ENCODE data around the gene NRGN. TPM values are rescaled to one million over a fixed set of nuclear protein-coding genes. Genes with fewer than 3 reads are reported as not detected.

NRGN gene
- total RNA-seq, 2 donors from 2014 or later: 4.7 to 8.9 TPM

DNA sequence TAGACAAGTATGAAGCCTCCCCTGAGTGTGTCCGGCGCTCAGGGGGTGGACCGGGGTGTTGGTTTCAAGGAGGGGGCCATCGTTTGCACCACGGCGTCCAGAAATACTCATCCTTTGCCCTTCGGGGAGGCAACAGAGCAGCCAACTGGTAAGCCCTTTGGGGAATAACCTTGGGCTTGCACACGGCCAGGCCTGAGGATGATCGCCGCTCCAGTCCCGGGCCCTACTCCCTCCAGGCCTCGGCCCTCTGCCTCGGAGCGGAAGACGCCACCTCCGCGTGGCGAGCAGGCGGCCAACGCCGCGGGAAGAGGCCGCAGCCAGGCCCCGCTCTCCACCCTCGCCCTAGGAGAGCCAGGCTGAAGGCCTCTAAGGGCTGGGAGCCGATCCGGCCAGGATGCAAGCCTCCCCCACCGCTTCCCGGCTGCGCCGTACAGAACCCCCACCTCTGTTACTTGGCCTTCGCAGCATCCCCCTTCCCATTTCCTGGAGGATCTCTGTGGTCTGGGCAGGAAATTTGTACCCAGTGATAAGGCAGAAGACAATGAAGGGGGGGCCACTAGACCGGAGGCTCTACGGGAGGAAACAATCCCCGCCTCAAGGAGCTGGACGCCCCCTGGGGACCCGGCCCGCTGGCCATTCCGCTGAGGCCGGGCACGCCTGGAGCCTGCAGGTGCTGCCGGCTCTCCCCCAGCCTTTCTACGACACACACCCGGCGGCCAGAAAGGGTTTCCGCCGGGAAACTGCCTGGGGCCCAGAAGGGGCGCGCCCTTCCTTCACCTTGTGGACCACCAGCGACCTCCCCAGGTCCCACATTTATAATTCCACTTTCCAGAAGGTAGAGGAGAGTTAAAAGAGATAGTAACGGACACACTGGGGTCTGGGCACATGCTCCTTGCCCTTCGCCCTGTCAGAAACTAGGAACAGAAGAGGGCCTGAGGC is 19.8 kb downstream of the NRGN start:
- H3K4me3 ChIP-seq (ENCODE audit: low read length): peak overlapping the region; percentile 81
- no peak overlapping the region for H3K9ac ChIP-seq (ENCODE audit: extremely low read depth, low read length, poor library complexity, severe bottlenecking)
- H3K27me3 ChIP-seq (ENCODE audit: control insufficient read depth, insufficient read depth, low read length, poor library complexity, severe bottlenecking): peaks cover 77% of the 10 kb centered on the region
- Mint-ChIP-seq H3K27me3 (ENCODE audit: insufficient read depth) (peaks cover 74% of the 10 kb centered on the region), H3K36me3 (ENCODE audit: low read depth) (no peaks in the 10 kb centered on the region), H3K4me1 (peaks cover 18% of the 10 kb centered on the region), H3K9me3 (no peaks in the 10 kb centered on the region), H3K4me3 (peak overlapping the region; percentile 62), H3K27ac (no peak overlapping the region)
- peak; percentile 70 for DNase-seq
- no peaks in the 10 kb centered on the region for H3K9me3 ChIP-seq (ENCODE audit: control insufficient read depth, low read length)
- peaks cover 5% of the 10 kb centered on the region for H3K36me3 ChIP-seq (ENCODE audit: control insufficient read depth, insufficient read depth, low read length)
- H3K27ac ChIP-seq (ENCODE audit: low read depth, low read length): no peak overlapping the region
- 20 to 28% methylated on average over 23 to 52 of the region's 52 CpGs for WGBS, 2 experiments (ENCODE audit: insufficient coverage in 1 of 2, insufficient read length in 1 of 2)
- H3K4me1 ChIP-seq (ENCODE audit: control insufficient read depth, insufficient read depth, low read length): no peaks in the 10 kb centered on the region
- TF ChIP-seq, protein P1, sequence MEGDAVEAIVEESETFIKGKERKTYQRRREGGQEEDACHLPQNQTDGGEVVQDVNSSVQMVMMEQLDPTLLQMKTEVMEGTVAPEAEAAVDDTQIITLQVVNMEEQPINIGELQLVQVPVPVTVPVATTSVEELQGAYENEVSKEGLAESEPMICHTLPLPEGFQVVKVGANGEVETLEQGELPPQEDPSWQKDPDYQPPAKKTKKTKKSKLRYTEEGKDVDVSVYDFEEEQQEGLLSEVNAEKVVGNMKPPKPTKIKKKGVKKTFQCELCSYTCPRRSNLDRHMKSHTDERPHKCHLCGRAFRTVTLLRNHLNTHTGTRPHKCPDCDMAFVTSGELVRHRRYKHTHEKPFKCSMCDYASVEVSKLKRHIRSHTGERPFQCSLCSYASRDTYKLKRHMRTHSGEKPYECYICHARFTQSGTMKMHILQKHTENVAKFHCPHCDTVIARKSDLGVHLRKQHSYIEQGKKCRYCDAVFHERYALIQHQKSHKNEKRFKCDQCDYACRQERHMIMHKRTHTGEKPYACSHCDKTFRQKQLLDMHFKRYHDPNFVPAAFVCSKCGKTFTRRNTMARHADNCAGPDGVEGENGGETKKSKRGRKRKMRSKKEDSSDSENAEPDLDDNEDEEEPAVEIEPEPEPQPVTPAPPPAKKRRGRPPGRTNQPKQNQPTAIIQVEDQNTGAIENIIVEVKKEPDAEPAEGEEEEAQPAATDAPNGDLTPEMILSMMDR (conservative IDR thresholded peaks at IDR 0.05): no peak

GRCh38 chr11:124760205-124760652 is 20.5 kb downstream of the NRGN start:
- H3K4me1 Mint-ChIP-seq: peaks cover 15% of the 10 kb centered on the region
- WGBS, 2 experiments (ENCODE audit: insufficient coverage in 1 of 2, insufficient read length in 1 of 2): 12 to 28% methylated on average over 11 to 25 of the region's 25 CpGs
- peaks cover 2% of the 10 kb centered on the region for H3K36me3 Mint-ChIP-seq (ENCODE audit: low read depth)
- peaks cover 12% of the 10 kb centered on the region for H3K36me3 ChIP-seq (ENCODE audit: control insufficient read depth, insufficient read depth, low read length)
- DNase-seq: no peak
- no peaks in the 10 kb centered on the region for H3K9me3 Mint-ChIP-seq
- no peak overlapping the region for H3K4me3 ChIP-seq (ENCODE audit: low read length)
- peaks cover 69% of the 10 kb centered on the region for H3K27me3 Mint-ChIP-seq (ENCODE audit: insufficient read depth)
- H3K9ac ChIP-seq (ENCODE audit: extremely low read depth, low read length, poor library complexity, severe bottlenecking): no peak overlapping the region
- peak overlapping the region; percentile 62 for H3K4me3 Mint-ChIP-seq
- no peak overlapping the region for H3K27ac ChIP-seq (ENCODE audit: low read depth, low read length)
- H3K27me3 ChIP-seq (ENCODE audit: control insufficient read depth, insufficient read depth, low read length, poor library complexity, severe bottlenecking): peaks cover 77% of the 10 kb centered on the region
- TF ChIP-seq, protein P1 (conservative IDR thresholded peaks at IDR 0.05): no peak
- H3K4me1 ChIP-seq (ENCODE audit: control insufficient read depth, insufficient read depth, low read length): no peaks in the 10 kb centered on the region
- H3K9me3 ChIP-seq (ENCODE audit: control insufficient read depth, low read length): no peaks in the 10 kb centered on the region
- no peak overlapping the region for H3K27ac Mint-ChIP-seq

GRCh38 chr11:124760806-124761205 is 21.1 kb downstream of the NRGN start:
- Mint-ChIP-seq H3K4me1 (peaks cover 15% of the 10 kb centered on the region), H3K27ac (no peak overlapping the region), H3K27me3 (ENCODE audit: insufficient read depth) (peaks cover 67% of the 10 kb centered on the region), H3K4me3 (peak overlapping the region; percentile 62), H3K36me3 (ENCODE audit: low read depth) (peaks cover 5% of the 10 kb centered on the region), H3K9me3 (no peaks in the 10 kb centered on the region)
- Histone ChIP-seq H3K9ac (ENCODE audit: extremely low read depth, low read length, poor library complexity, severe bottlenecking) (no peak overlapping the region), H3K27ac (ENCODE audit: low read depth, low read length) (no peak overlapping the region), H3K9me3 (ENCODE audit: control insufficient read depth, low read length) (no peaks in the 10 kb centered on the region), H3K4me1 (ENCODE audit: control insufficient read depth, insufficient read depth, low read length) (no peaks in the 10 kb centered on the region), H3K36me3 (ENCODE audit: control insufficient read depth, insufficient read depth, low read length) (peaks cover 12% of the 10 kb centered on the region), H3K4me3 (ENCODE audit: low read length) (no peak overlapping the region), H3K27me3 (ENCODE audit: control insufficient read depth, insufficient read depth, low read length, poor library complexity, severe bottlenecking) (peaks cover 71% of the 10 kb centered on the region)
- 55 to 80% methylated on average over 2 to 3 of the region's 3 CpGs for WGBS, 2 experiments (ENCODE audit: insufficient coverage in 1 of 2, insufficient read length in 1 of 2)
- DNase-seq: peak; percentile 44
- TF ChIP-seq, protein P1 (conservative IDR thresholded peaks at IDR 0.05): no peak

Measured in endodermal cell (in vitro differentiated cells).